ENCODE data around the gene PTPRC. TPM values are rescaled to one million over a fixed set of nuclear protein-coding genes. Genes with fewer than 3 reads are reported as not detected.

The PTPRC gene
- total RNA-seq, 1 donor from 2014 or later = 9.7 TPM

GRCh38 chr1:198681831-198682759 is 43.3 kb downstream of the PTPRC start:
- intact Hi-C loops (cut with DNase I) = no loop called here
- DNase-seq (ENCODE audit: missing footprints) (peak; percentile 73), ATAC-seq (peak; percentile 84)

GRCh38 chr1:198682850-198683249 is 44.0 kb downstream of the PTPRC start:
- no peak for DNase-seq (ENCODE audit: missing footprints)
- ATAC-seq = no peak
- intact Hi-C loops (cut with DNase I) = no loop called here

GRCh38 chr1:198683449-198683848 is 44.6 kb downstream of the PTPRC start:
- ATAC-seq = no peak

GRCh38 chr1:198686069-198686728 is 47.4 kb downstream of the PTPRC start:
- ATAC-seq (no peak), DNase-seq (ENCODE audit: missing footprints) (no peak)
- intact Hi-C loops (cut with DNase I) = no loop called here

More at GRCh38 chr1:198683449-198683848, 44.6 kb downstream of the PTPRC start:
- intact Hi-C loops (cut with DNase I) = no loop called here
- DNase-seq (ENCODE audit: missing footprints) = no peak

- intact Hi-C loops (cut with DNase I) = no loop called here
- ATAC-seq (no peak), DNase-seq (ENCODE audit: missing footprints) (no peak)
Measured at GRCh38 chr1:198687429-198687828, 48.6 kb downstream of the PTPRC start.

- no peak for DNase-seq (ENCODE audit: missing footprints)
- no peak for ATAC-seq
- intact Hi-C loops (cut with DNase I) = no loop called here
Measured at GRCh38 chr1:198691063-198691462, 52.2 kb downstream of the PTPRC start.

- DNase-seq (ENCODE audit: missing footprints) (no peak), ATAC-seq (no peak)
- intact Hi-C loops (cut with DNase I) = no loop called here
Measured at GRCh38 chr1:198693321-198693720, 54.5 kb downstream of the PTPRC start.

- ATAC-seq = no peak
- intact Hi-C loops (cut with DNase I) = no loop called here
- DNase-seq (ENCODE audit: missing footprints) = no peak
Measured at GRCh38 chr1:198694542-198694941, 55.7 kb downstream of the PTPRC start.

- ATAC-seq (no peak), DNase-seq (ENCODE audit: missing footprints) (no peak)
- intact Hi-C loops (cut with DNase I) = no loop called here
Measured at GRCh38 chr1:198696211-198696610, 57.4 kb downstream of the PTPRC start.

- ATAC-seq (peak; percentile 42), DNase-seq (ENCODE audit: missing footprints) (peak; percentile 77)
- intact Hi-C loops (cut with DNase I) = no loop called here
Measured at GRCh38 chr1:198699167-198700015, 60.6 kb downstream of the PTPRC start.

GRCh38 chr1:198700016-198700392 is 61.2 kb downstream of the PTPRC start:
- no peak for DNase-seq (ENCODE audit: missing footprints)
- intact Hi-C loops (cut with DNase I) = no loop called here
- ATAC-seq = no peak

GRCh38 chr1:198700396-198700795 is 61.6 kb downstream of the PTPRC start:
- ATAC-seq = no peak
- intact Hi-C loops (cut with DNase I) = no loop called here
- DNase-seq (ENCODE audit: missing footprints) = no peak

- DNase-seq (ENCODE audit: missing footprints) (no peak), ATAC-seq (no peak)
- intact Hi-C loops (cut with DNase I) = no loop called here
Measured at GRCh38 chr1:198701250-198701649, 62.4 kb downstream of the PTPRC start.

GRCh38 chr1:198701766-198702539 is 63.1 kb downstream of the PTPRC start:
- DNase-seq (ENCODE audit: missing footprints) = no peak
- ATAC-seq = no peak
- intact Hi-C loops (cut with DNase I) = no loop called here

- no peak for DNase-seq (ENCODE audit: missing footprints)
- ATAC-seq = no peak
- intact Hi-C loops (cut with DNase I) = no loop called here
Measured at GRCh38 chr1:198708761-198709525, 70.1 kb downstream of the PTPRC start.

GRCh38 chr1:198711837-198712236 is 73.0 kb downstream of the PTPRC start:
- intact Hi-C loops (cut with DNase I) = no loop called here
- DNase-seq (ENCODE audit: missing footprints) (no peak), ATAC-seq (no peak)

GRCh38 chr1:198713081-198713480 is 74.2 kb downstream of the PTPRC start:
- no peak for DNase-seq (ENCODE audit: missing footprints)
- intact Hi-C loops (cut with DNase I) = no loop called here
- ATAC-seq = no peak

GRCh38 chr1:198714271-198714670 is 75.4 kb downstream of the PTPRC start:
- DNase-seq (ENCODE audit: missing footprints) (no peak), ATAC-seq (no peak)
- intact Hi-C loops (cut with DNase I) = no loop called here
